ENCODE results near the gene PDCD2L. TPM values are rescaled to one million over a fixed set of nuclear protein-coding genes. Genes with fewer than 3 reads are reported as not detected.
"Not testable (repeated sequence)": the region's sequence is repeated elsewhere in the genome, so short reads cannot be mapped to it uniquely, and the experiment has no call there.

Gene PDCD2L
- total RNA-seq, 5 donors from 2014 or later (not counting 1 experiment from before 2014, with no cell fraction given), result 9.4 to 14.8 (median 14.2) TPM

GRCh38 chr19:34369166-34369565 is 35.0 kb upstream of the PDCD2L start:
- POLR2A ChIA-PET; H3K9me3 Mint-ChIP-seq; H3K27ac ChIP-seq (ENCODE audit: low read length); H3K27me3 ChIP-seq (replicated peaks in 1 of 2; ENCODE audit: control insufficient read depth in 2 of 2, extremely low read depth in 1 of 2, insufficient read depth in 2 of 2, low read length in 1 of 2); H3K4me3 ChIP-seq (ENCODE audit: control insufficient read depth in 1 of 2, extremely low read depth in 1 of 2, low read length in 1 of 2); H3K4me3 Mint-ChIP-seq; ATAC-seq (replicated peaks in 1 of 4); H3K9me3 ChIP-seq; DNase-seq; H3K27me3 Mint-ChIP-seq; H3K27ac Mint-ChIP-seq: not testable (repeated sequence)
- peaks cover 12 to 41% of the 10 kb centered on the region in 2 experiments for H3K4me1 ChIP-seq (ENCODE audit: control insufficient read depth in 1 of 2, extremely low read depth in 1 of 2, insufficient read depth in 2 of 2, low read length in 2 of 2)
- 80% methylated on average over 1 of the region's 10 CpGs for WGBS (ENCODE audit: insufficient coverage)
- CTCF ChIA-PET, result interaction anchor here in 1 of 2 donors (0.7 kb wide), 1 partner anchor 18 kb away, joined by 3 read pairs; no protein-coding TSS in a partner anchor
- H3K36me3 ChIP-seq (ENCODE audit: control insufficient read depth in 2 of 2, extremely low read depth in 1 of 2, insufficient read depth in 1 of 2, low read length in 1 of 2), result peaks cover 0 to 48% of the 10 kb centered on the region in 2 donors
- Mint-ChIP-seq H3K36me3 (peaks cover 34% of the 10 kb centered on the region), H3K4me1 (peaks cover 41 to 47% (median 46%) of the 10 kb centered on the region in 3 donors)

- ATAC-seq (replicated peaks in 1 of 4) (no peak), DNase-seq (no peak)
- CTCF ChIA-PET, result no interaction called here
- Mint-ChIP-seq H3K36me3 (peaks cover 38% of the 10 kb centered on the region), H3K27ac (no peak overlapping the region), H3K4me1 (peaks cover 35 to 43% (median 42%) of the 10 kb centered on the region in 3 donors), H3K27me3 (no peaks in the 10 kb centered on the region), H3K4me3 (no peak overlapping the region), H3K9me3 (no peaks in the 10 kb centered on the region)
- 92% methylated on average over 6 of the region's 8 CpGs for WGBS (ENCODE audit: insufficient coverage)
- Histone ChIP-seq H3K27me3 (replicated peaks in 1 of 2; ENCODE audit: control insufficient read depth in 2 of 2, extremely low read depth in 1 of 2, insufficient read depth in 2 of 2, low read length in 1 of 2) (no peaks in the 10 kb centered on the region), H3K4me3 (ENCODE audit: control insufficient read depth in 1 of 2, extremely low read depth in 1 of 2, low read length in 1 of 2) (no peak overlapping the region), H3K27ac (ENCODE audit: low read length) (no peak overlapping the region), H3K9me3 (no peaks in the 10 kb centered on the region), H3K36me3 (ENCODE audit: control insufficient read depth in 2 of 2, extremely low read depth in 1 of 2, insufficient read depth in 1 of 2, low read length in 1 of 2) (peaks cover 0 to 56% of the 10 kb centered on the region in 2 donors), H3K4me1 (ENCODE audit: control insufficient read depth in 1 of 2, extremely low read depth in 1 of 2, insufficient read depth in 2 of 2, low read length in 2 of 2) (peaks cover 12 to 34% of the 10 kb centered on the region in 2 experiments)
- POLR2A ChIA-PET, result no interaction called here
Measured at GRCh38 chr19:34370117-34370516, 34.1 kb upstream of the PDCD2L start.

- WGBS (ENCODE audit: insufficient coverage), result 97% methylated on average over 3 of the region's 4 CpGs
- no peak overlapping the region for H3K4me3 ChIP-seq (ENCODE audit: control insufficient read depth in 1 of 2, extremely low read depth in 1 of 2, low read length in 1 of 2)
- no peaks in the 10 kb centered on the region for H3K9me3 ChIP-seq
- Mint-ChIP-seq H3K9me3 (no peaks in the 10 kb centered on the region), H3K27ac (peak overlapping the region in 1 of 2 donors; percentile 39), H3K27me3 (no peaks in the 10 kb centered on the region), H3K36me3 (peaks cover 47% of the 10 kb centered on the region), H3K4me1 (peaks cover 28 to 38% (median 37%) of the 10 kb centered on the region in 3 donors), H3K4me3 (no peak overlapping the region)
- H3K4me1 ChIP-seq (ENCODE audit: control insufficient read depth in 1 of 2, extremely low read depth in 1 of 2, insufficient read depth in 2 of 2, low read length in 2 of 2), result peaks cover 9 to 28% of the 10 kb centered on the region in 2 experiments
- no peak overlapping the region for H3K27ac ChIP-seq (ENCODE audit: low read length)
- ATAC-seq (replicated peaks in 1 of 4) (no peak), DNase-seq (no peak)
- ChIA-PET CTCF (interaction anchor here (0.6 to 0.7 kb wide), 2 partner anchors 30 to 151 kb away, joined by 3 to 4 read pairs; no protein-coding TSS in a partner anchor), POLR2A (no interaction called here)
- H3K27me3 ChIP-seq (replicated peaks in 1 of 2; ENCODE audit: control insufficient read depth in 2 of 2, extremely low read depth in 1 of 2, insufficient read depth in 2 of 2, low read length in 1 of 2), result no peaks in the 10 kb centered on the region
- peaks cover 0 to 64% of the 10 kb centered on the region in 2 donors for H3K36me3 ChIP-seq (ENCODE audit: control insufficient read depth in 2 of 2, extremely low read depth in 1 of 2, insufficient read depth in 1 of 2, low read length in 1 of 2)
Measured at GRCh38 chr19:34370983-34371382, 33.2 kb upstream of the PDCD2L start.

- Histone ChIP-seq H3K4me1 (ENCODE audit: control insufficient read depth in 1 of 2, extremely low read depth in 1 of 2, insufficient read depth in 2 of 2, low read length in 2 of 2) (peaks cover 0 to 2% of the 10 kb centered on the region in 2 experiments), H3K36me3 (ENCODE audit: control insufficient read depth in 2 of 2, extremely low read depth in 1 of 2, insufficient read depth in 1 of 2, low read length in 1 of 2) (peaks cover 2 to 63% of the 10 kb centered on the region in 2 donors), H3K27ac (ENCODE audit: low read length) (no peak overlapping the region), H3K27me3 (replicated peaks in 1 of 2; ENCODE audit: control insufficient read depth in 2 of 2, extremely low read depth in 1 of 2, insufficient read depth in 2 of 2, low read length in 1 of 2) (no peaks in the 10 kb centered on the region), H3K4me3 (ENCODE audit: control insufficient read depth in 1 of 2, extremely low read depth in 1 of 2, low read length in 1 of 2) (no peak overlapping the region), H3K9me3 (no peaks in the 10 kb centered on the region)
- DNase-seq (no peak), ATAC-seq (replicated peaks in 1 of 4) (no peak)
- H3K4me3 Mint-ChIP-seq, result no peak overlapping the region
- peaks cover 48% of the 10 kb centered on the region for H3K36me3 Mint-ChIP-seq
- no peaks in the 10 kb centered on the region for H3K9me3 Mint-ChIP-seq
- H3K27me3 Mint-ChIP-seq, result no peaks in the 10 kb centered on the region
- H3K27ac Mint-ChIP-seq, result no peak overlapping the region
- 98% methylated on average over 7 of the region's 11 CpGs for WGBS (ENCODE audit: insufficient coverage)
- ChIA-PET CTCF (no interaction called here), POLR2A (no interaction called here)
- H3K4me1 Mint-ChIP-seq, result peaks cover 6 to 18% (median 17%) of the 10 kb centered on the region in 3 donors
Measured at GRCh38 chr19:34373601-34374288, 30.5 kb upstream of the PDCD2L start.

GRCh38 chr19:34375598-34375997 is 28.6 kb upstream of the PDCD2L start:
- CTCF ChIA-PET, result interaction anchor here in 1 of 2 donors (0.6 kb wide), 1 partner anchor 149 kb away, joined by 3 read pairs; no protein-coding TSS in a partner anchor
- H3K4me1 Mint-ChIP-seq, result peaks cover 6 to 11% (median 10%) of the 10 kb centered on the region in 3 donors
- no peak overlapping the region for H3K4me3 Mint-ChIP-seq
- no peaks in the 10 kb centered on the region for H3K27me3 Mint-ChIP-seq
- POLR2A ChIA-PET, result no interaction called here
- Histone ChIP-seq H3K27me3 (replicated peaks in 1 of 2; ENCODE audit: control insufficient read depth in 2 of 2, extremely low read depth in 1 of 2, insufficient read depth in 2 of 2, low read length in 1 of 2) (no peaks in the 10 kb centered on the region), H3K27ac (ENCODE audit: low read length) (no peak overlapping the region), H3K36me3 (ENCODE audit: control insufficient read depth in 2 of 2, extremely low read depth in 1 of 2, insufficient read depth in 1 of 2, low read length in 1 of 2) (peaks cover 13 to 64% of the 10 kb centered on the region in 2 donors), H3K4me3 (ENCODE audit: control insufficient read depth in 1 of 2, extremely low read depth in 1 of 2, low read length in 1 of 2) (no peak overlapping the region), H3K9me3 (no peaks in the 10 kb centered on the region), H3K4me1 (ENCODE audit: control insufficient read depth in 1 of 2, extremely low read depth in 1 of 2, insufficient read depth in 2 of 2, low read length in 2 of 2) (peaks cover 0 to 2% of the 10 kb centered on the region in 2 experiments)
- no peak overlapping the region for H3K27ac Mint-ChIP-seq
- DNase-seq (no peak), ATAC-seq (replicated peaks in 1 of 4) (no peak)
- no peaks in the 10 kb centered on the region for H3K9me3 Mint-ChIP-seq
- WGBS (ENCODE audit: insufficient coverage), result 86% methylated on average over 6 of the region's 8 CpGs
- peaks cover 48% of the 10 kb centered on the region for H3K36me3 Mint-ChIP-seq

DNA sequence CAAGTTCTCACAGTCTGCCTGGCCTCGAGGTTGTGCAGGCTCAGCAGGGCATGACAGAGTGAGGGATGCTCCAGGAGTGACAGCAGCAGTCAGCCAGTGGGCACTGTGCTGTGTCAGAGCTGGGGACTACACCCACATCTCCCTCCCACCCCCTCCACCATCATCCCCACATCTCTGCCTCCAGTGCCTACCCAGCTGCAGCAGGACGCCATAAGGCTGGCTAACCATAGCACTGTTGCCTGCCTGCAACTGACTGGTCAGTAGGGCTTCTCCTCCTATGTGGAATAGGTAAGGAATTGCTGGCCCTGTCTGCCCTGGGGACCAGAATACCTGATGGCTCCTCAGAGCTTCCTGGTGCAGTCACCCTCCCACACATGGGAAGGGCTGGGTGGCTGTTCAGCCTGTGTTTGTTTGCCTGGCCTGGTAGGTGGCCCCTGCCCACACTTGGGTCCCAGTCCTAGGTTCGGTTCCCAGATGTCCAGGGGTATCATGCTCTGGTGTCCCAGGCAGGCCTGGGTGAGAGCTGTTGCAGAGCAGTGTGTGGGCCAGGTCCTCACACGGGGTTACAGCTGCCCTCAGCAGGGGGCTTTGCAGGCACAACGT is 23.5 kb upstream of the PDCD2L start:
- no peak overlapping the region for H3K27ac ChIP-seq (ENCODE audit: low read length)
- CTCF ChIA-PET, result no interaction called here
- Mint-ChIP-seq H3K4me1 (peaks cover 0 to 5% (median 4%) of the 10 kb centered on the region in 3 donors), H3K27ac (no peak overlapping the region), H3K36me3 (peaks cover 62% of the 10 kb centered on the region), H3K4me3 (no peak overlapping the region), H3K27me3 (no peaks in the 10 kb centered on the region), H3K9me3 (no peaks in the 10 kb centered on the region)
- ATAC-seq (replicated peaks in 1 of 4) (no peak), DNase-seq (no peak)
- peaks cover 13 to 78% of the 10 kb centered on the region in 2 donors for H3K36me3 ChIP-seq (ENCODE audit: control insufficient read depth in 2 of 2, extremely low read depth in 1 of 2, insufficient read depth in 1 of 2, low read length in 1 of 2)
- no peaks in the 10 kb centered on the region for H3K4me1 ChIP-seq (ENCODE audit: control insufficient read depth in 1 of 2, extremely low read depth in 1 of 2, insufficient read depth in 2 of 2, low read length in 2 of 2)
- WGBS (ENCODE audit: insufficient coverage), result 96% methylated on average over 4 of the region's 5 CpGs
- POLR2A ChIA-PET, result no interaction called here
- H3K4me3 ChIP-seq (ENCODE audit: control insufficient read depth in 1 of 2, extremely low read depth in 1 of 2, low read length in 1 of 2), result no peak overlapping the region
- no peaks in the 10 kb centered on the region for H3K9me3 ChIP-seq
- no peaks in the 10 kb centered on the region for H3K27me3 ChIP-seq (replicated peaks in 1 of 2; ENCODE audit: control insufficient read depth in 2 of 2, extremely low read depth in 1 of 2, insufficient read depth in 2 of 2, low read length in 1 of 2)

Data from T-cell (primary cell).